Uterus (tissue), 2 donors: Measurements from ENCODE around the gene GCK.

Source experiments
- CTCF ChIP-seq, 4 experiments: fragments of 200-600 bp in 2 of 4; fragments of 450-650 bp in 2 of 4; sonication (generic) in 2 of 4; IDR thresholded peaks; one replicate each; pipeline ENCODE4 v1.5.1; 2016 to 2019; ENCODE audit warnings: antibody characterized with exemption in 4 of 4, mild to moderate bottlenecking in 2 of 4, moderate library complexity in 1 of 4
- POLR2A ChIP-seq, 2 donors: fragments of 450-650 bp; IDR thresholded peaks; one replicate each; pipeline ENCODE4 v1.6.1; 2016; ENCODE audit warnings: antibody characterized with exemption in 2 of 2, mild to moderate bottlenecking in 1 of 2, moderate library complexity in 1 of 2

GRCh38 chr7:44145479-44145968 lies 43.7 kb downstream of the GCK start:
- TF ChIP-seq CTCF (IDR thresholded peaks at IDR 0.05) (no peak), POLR2A (IDR thresholded peaks at IDR 0.05) (no peak)
